Measurements from ENCODE around the gene KIAA0513. TPM values are rescaled to one million over a fixed set of nuclear protein-coding genes. Genes with fewer than 3 reads are reported as not detected.

Gene KIAA0513
- total RNA-seq, 4 donors from 2014 or later, result 5.5 to 13.8 (median 11.7) TPM

GRCh38 chr16:84999200-84999599 lies 28.4 kb upstream of the KIAA0513 start:
- no peak for TF ChIP-seq CTCF (IDR thresholded peaks at IDR 0.05; ENCODE audit: low read depth)

- no peak for TF ChIP-seq CTCF (IDR thresholded peaks at IDR 0.05; ENCODE audit: low read depth)
These were observed 27.6 kb upstream of the KIAA0513 start for GRCh38 chr16:84999857-85000480.

- no peak for TF ChIP-seq CTCF (IDR thresholded peaks at IDR 0.05; ENCODE audit: low read depth)
These were observed 25.5 kb upstream of the KIAA0513 start for GRCh38 chr16:85002099-85002541.

GRCh38 chr16:85002608-85003007 lies 25.0 kb upstream of the KIAA0513 start:
- no peak for TF ChIP-seq CTCF (IDR thresholded peaks at IDR 0.05; ENCODE audit: low read depth)

GRCh38 chr16:85003076-85003475 lies 24.5 kb upstream of the KIAA0513 start:
- no peak for TF ChIP-seq CTCF (IDR thresholded peaks at IDR 0.05; ENCODE audit: low read depth)

GRCh38 chr16:85003725-85004586 lies 23.6 kb upstream of the KIAA0513 start:
- no peak for TF ChIP-seq CTCF (IDR thresholded peaks at IDR 0.05; ENCODE audit: low read depth)

- TF ChIP-seq CTCF (IDR thresholded peaks at IDR 0.05; ENCODE audit: low read depth), result no peak
These were observed 22.9 kb upstream of the KIAA0513 start for GRCh38 chr16:85004587-85005205.
